ENCODE results near the gene QPRT.

DNA sequence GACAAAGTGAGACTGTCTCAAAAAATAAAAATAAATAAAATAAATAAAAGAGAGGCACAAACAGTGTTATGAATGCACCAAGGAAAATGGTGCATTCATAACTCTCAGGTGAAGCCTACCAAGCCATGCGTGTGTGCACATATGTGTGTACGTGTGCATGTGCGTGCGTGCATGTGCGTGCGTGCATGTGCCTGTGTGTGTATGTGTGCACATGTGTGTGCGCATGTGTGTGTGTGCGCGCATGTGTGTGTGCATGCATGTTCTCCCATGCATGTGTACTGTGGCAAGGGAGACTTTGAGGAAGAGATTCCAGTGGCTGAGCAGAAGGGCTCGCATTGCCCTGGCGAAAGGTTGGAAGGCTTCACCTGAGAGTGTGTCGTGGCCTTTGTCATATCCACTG lies 11.2 kb upstream of the QPRT start:
- TF ChIP-seq RAD51 (IDR thresholded peaks at IDR 0.05; ENCODE audit: borderline replicate concordance) (no peak), THYN1 (CRISPR knock-in tag; IDR thresholded peaks at IDR 0.05; ENCODE audit: borderline replicate concordance, low read depth) (no peak), RAD21 (CRISPR knock-in tag; IDR thresholded peaks at IDR 0.05) (no peak), TBP (CRISPR knock-in tag; IDR thresholded peaks at IDR 0.05) (no peak), FIP1L1 (IDR thresholded peaks at IDR 0.05; ENCODE audit: borderline replicate concordance, insufficient read depth, low read depth, low read length) (no peak), HOXA7 (CRISPR knock-in tag; IDR thresholded peaks at IDR 0.05) (no peak), JUNB (CRISPR knock-in tag; IDR thresholded peaks at IDR 0.05; ENCODE audit: borderline replicate concordance) (no peak), CTCF (CRISPR knock-in tag; IDR thresholded peaks at IDR 0.05) (no peak), SIX4 (CRISPR knock-in tag; IDR thresholded peaks at IDR 0.05) (no peak)
- TF ChIP-seq, protein P1, sequence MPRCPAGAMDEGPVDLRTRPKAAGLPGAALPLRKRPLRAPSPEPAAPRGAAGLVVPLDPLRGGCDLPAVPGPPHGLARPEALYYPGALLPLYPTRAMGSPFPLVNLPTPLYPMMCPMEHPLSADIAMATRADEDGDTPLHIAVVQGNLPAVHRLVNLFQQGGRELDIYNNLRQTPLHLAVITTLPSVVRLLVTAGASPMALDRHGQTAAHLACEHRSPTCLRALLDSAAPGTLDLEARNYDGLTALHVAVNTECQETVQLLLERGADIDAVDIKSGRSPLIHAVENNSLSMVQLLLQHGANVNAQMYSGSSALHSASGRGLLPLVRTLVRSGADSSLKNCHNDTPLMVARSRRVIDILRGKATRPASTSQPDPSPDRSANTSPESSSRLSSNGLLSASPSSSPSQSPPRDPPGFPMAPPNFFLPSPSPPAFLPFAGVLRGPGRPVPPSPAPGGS (CRISPR knock-in tag; IDR thresholded peaks at IDR 0.05): no peak
- TF ChIP-seq, protein P2, sequence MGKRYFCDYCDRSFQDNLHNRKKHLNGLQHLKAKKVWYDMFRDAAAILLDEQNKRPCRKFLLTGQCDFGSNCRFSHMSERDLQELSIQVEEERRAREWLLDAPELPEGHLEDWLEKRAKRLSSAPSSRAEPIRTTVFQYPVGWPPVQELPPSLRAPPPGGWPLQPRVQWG (CRISPR knock-in tag; IDR thresholded peaks at IDR 0.05; ENCODE audit: borderline replicate concordance, low read depth): no peak
